ENCODE measurements around the gene CFL1. TPM values are rescaled to one million over a fixed set of nuclear protein-coding genes. Genes with fewer than 3 reads are reported as not detected.

The CFL1 gene
- polyA plus RNA-seq, 1 of the 3 experiments (the other 2 are of a cell fraction), result 4,252 TPM

DNA sequence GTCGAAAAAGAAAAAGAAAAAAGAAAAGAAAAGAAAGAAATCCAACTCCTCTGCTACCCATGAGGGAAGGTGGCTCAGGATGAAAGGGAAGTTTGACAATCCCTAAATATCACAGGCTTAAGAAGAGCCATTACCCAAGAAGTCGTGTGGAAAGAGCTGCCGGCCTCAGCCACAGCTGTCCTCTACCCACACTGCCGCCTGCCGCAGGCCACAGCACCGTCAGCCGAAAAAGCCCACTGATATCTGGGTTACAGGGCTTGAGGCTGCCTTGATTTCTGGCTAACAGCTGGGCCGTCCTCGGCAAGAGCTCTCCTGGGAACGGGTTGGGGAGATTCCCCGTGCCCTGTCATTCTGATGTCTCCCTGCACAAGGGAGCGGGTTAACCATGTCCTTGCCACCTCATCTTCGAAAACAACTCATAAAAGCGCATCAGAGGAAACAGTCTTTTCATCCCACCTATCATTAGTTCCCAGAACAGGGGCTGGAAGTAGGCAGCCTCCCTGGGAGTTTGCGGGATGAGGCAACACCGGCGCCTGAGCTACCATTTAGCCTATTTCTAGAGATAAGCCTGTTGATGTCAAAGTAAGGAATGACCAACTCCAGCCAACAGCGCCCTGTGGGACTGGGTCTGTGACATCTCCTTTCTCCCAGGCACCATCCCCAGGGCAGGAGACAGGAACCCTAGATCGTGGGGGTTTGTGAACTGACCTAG lies 46.1 kb downstream of the CFL1 start (continued):
- TF ChIP-seq IRF3 (IDR thresholded peaks at IDR 0.05; ENCODE audit: low read depth, low read length) (no peak), NRF1 (IDR thresholded peaks at IDR 0.05; ENCODE audit: low read depth, low read length) (no peak), RFX5 (IDR thresholded peaks at IDR 0.05; ENCODE audit: low read length) (no peak), USF1 (IDR thresholded peaks at IDR 0.05; ENCODE audit: borderline replicate concordance, low read depth) (no peak), POLR2AphosphoS5 (IDR thresholded peaks at IDR 0.05; ENCODE audit: low read depth, low read length) (no peak), RXRA (IDR thresholded peaks at IDR 0.05; ENCODE audit: borderline replicate concordance, low read depth) (no peak), FOSL2 (IDR thresholded peaks at IDR 0.05; ENCODE audit: borderline replicate concordance, low read depth) (no peak), YY1 (IDR thresholded peaks at IDR 0.05; ENCODE audit: low read depth) (no peak), MEF2A (IDR thresholded peaks at IDR 0.05; ENCODE audit: borderline replicate concordance, low read depth) (no peak)

DNA sequence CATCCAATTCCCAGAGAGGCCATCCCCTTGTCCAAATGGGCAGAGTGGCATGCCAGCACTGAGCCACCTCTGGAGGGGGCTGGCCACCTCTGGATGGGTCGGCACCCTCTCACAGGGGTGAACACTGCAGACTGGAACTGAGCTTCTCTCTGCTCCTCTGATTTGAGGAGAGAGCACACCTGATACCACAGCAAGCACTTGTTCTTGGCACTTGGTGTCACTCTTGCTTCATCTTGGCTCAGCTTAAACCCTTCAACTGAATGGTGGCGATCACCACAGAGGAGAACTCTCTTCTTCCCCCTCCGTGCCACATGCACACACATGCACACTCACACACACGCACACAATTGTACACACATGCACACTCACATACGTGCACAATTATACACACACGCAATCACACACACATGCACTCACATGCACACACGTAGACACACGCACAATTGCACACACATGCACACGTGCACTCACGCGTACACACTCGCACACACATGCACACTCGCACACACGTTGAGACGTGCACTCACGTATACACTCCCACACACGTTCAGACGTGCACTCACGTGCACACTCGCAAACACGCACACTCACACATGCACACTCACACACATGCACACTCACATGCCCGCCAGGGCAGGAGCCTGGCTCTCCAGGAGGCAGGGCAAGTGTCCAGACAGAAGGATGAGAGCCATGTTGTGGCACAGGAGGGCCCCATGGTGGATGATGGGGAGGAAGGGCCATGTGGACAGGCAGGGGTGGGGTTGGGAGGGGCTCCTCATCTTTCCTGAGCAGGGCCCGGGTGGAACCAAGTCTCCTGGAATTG lies 47.7 kb downstream of the CFL1 start:
- Histone ChIP-seq H3K79me2 (ENCODE audit: insufficient read depth) (no peaks in the 10 kb centered on the region), H3F3A (replicated peaks; ENCODE audit: insufficient read depth) (no peaks in the 10 kb centered on the region), H3K27me3 (ENCODE audit: insufficient read depth) (peaks cover 29% of the 10 kb centered on the region; the same call in 1 of the 2 replicates), H3K9me3 (no peaks in the 10 kb centered on the region), H3K4me1 (ENCODE audit: control insufficient read depth in 1 of 2, insufficient read depth in 2 of 2, low read depth in 1 of 2, low read length in 1 of 2) (no peaks in the 10 kb centered on the region), H3K27ac (ENCODE audit: low read depth in 2 of 2, low read length in 1 of 2) (no peak overlapping the region), H3K36me3 (replicated peaks in 1 of 2; ENCODE audit: control insufficient read depth in 1 of 2, insufficient read depth in 2 of 2, low read length in 1 of 2) (no peaks in the 10 kb centered on the region), H3K9me2 (no peaks in the 10 kb centered on the region), H3K9ac (no peak overlapping the region), H4K20me1 (ENCODE audit: insufficient read depth) (no peaks in the 10 kb centered on the region), H3K4me2 (no peak overlapping the region), H3K4me3 (ENCODE audit: low read depth in 2 of 2, low read length in 1 of 2) (no peak overlapping the region), H2AFZ (ENCODE audit: low read depth) (no peak overlapping the region)
- POLR2A ChIA-PET, result no interaction called here
- WGBS (ENCODE audit: low lambda C conversion rate), result 51% methylated on average over 23 of the region's 23 CpGs
- DNase-seq, result no peak
- CTCF ChIA-PET, result interaction anchor here (0.6 to 4.2 kb wide), 7 partner anchors 8 to 191 kb away, joined by 3 to 21 read pairs (median 5); partner anchors contain the start of gene KAT5
- TF ChIP-seq RXRA (IDR thresholded peaks at IDR 0.05; ENCODE audit: borderline replicate concordance, low read depth) (no peak), SIN3A (IDR thresholded peaks at IDR 0.05; ENCODE audit: borderline replicate concordance, low read depth, low read length) (no peak), GABPA (IDR thresholded peaks at IDR 0.05; ENCODE audit: low read depth) (no peak), RFX5 (IDR thresholded peaks at IDR 0.05; ENCODE audit: low read length) (no peak), TEAD4 (IDR thresholded peaks at IDR 0.05; ENCODE audit: borderline replicate concordance, insufficient read depth) (no peak), TAF1 (IDR thresholded peaks at IDR 0.05; ENCODE audit: borderline replicate concordance, low read depth, low read length) (no peak), TCF12 (IDR thresholded peaks at IDR 0.05) (no peak), JUND (IDR thresholded peaks at IDR 0.05) (no peak), CHD2 (IDR thresholded peaks at IDR 0.05; ENCODE audit: low read length, partially characterized antibody) (no peak), EZH2phosphoT487 (IDR thresholded peaks at IDR 0.05; ENCODE audit: borderline replicate concordance, low read depth) (no peak), NRF1 (IDR thresholded peaks at IDR 0.05; ENCODE audit: low read depth, low read length) (no peak), EP300 (IDR thresholded peaks at IDR 0.05; ENCODE audit: borderline replicate concordance in 1 of 2, low read depth in 1 of 2, low read length in 1 of 2) (no peak)
- TF ChIP-seq, protein P1, sequence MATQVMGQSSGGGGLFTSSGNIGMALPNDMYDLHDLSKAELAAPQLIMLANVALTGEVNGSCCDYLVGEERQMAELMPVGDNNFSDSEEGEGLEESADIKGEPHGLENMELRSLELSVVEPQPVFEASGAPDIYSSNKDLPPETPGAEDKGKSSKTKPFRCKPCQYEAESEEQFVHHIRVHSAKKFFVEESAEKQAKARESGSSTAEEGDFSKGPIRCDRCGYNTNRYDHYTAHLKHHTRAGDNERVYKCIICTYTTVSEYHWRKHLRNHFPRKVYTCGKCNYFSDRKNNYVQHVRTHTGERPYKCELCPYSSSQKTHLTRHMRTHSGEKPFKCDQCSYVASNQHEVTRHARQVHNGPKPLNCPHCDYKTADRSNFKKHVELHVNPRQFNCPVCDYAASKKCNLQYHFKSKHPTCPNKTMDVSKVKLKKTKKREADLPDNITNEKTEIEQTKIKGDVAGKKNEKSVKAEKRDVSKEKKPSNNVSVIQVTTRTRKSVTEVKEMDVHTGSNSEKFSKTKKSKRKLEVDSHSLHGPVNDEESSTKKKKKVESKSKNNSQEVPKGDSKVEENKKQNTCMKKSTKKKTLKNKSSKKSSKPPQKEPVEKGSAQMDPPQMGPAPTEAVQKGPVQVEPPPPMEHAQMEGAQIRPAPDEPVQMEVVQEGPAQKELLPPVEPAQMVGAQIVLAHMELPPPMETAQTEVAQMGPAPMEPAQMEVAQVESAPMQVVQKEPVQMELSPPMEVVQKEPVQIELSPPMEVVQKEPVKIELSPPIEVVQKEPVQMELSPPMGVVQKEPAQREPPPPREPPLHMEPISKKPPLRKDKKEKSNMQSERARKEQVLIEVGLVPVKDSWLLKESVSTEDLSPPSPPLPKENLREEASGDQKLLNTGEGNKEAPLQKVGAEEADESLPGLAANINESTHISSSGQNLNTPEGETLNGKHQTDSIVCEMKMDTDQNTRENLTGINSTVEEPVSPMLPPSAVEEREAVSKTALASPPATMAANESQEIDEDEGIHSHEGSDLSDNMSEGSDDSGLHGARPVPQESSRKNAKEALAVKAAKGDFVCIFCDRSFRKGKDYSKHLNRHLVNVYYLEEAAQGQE (IDR thresholded peaks at IDR 0.05; ENCODE audit: low read depth, low read length), result no peak
- TF ChIP-seq, protein P2, sequence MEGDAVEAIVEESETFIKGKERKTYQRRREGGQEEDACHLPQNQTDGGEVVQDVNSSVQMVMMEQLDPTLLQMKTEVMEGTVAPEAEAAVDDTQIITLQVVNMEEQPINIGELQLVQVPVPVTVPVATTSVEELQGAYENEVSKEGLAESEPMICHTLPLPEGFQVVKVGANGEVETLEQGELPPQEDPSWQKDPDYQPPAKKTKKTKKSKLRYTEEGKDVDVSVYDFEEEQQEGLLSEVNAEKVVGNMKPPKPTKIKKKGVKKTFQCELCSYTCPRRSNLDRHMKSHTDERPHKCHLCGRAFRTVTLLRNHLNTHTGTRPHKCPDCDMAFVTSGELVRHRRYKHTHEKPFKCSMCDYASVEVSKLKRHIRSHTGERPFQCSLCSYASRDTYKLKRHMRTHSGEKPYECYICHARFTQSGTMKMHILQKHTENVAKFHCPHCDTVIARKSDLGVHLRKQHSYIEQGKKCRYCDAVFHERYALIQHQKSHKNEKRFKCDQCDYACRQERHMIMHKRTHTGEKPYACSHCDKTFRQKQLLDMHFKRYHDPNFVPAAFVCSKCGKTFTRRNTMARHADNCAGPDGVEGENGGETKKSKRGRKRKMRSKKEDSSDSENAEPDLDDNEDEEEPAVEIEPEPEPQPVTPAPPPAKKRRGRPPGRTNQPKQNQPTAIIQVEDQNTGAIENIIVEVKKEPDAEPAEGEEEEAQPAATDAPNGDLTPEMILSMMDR (IDR thresholded peaks at IDR 0.05), result no peak
- TF ChIP-seq, protein P3, sequence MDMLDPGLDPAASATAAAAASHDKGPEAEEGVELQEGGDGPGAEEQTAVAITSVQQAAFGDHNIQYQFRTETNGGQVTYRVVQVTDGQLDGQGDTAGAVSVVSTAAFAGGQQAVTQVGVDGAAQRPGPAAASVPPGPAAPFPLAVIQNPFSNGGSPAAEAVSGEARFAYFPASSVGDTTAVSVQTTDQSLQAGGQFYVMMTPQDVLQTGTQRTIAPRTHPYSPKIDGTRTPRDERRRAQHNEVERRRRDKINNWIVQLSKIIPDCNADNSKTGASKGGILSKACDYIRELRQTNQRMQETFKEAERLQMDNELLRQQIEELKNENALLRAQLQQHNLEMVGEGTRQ (IDR thresholded peaks at IDR 0.05; ENCODE audit: borderline replicate concordance, low read depth, low read length), result no peak

Data from SK-N-SH (cell line).